CD1c-positive myeloid dendritic cell (primary cell): ENCODE data around the gene PRKCI.
"Not testable (repeated sequence)": the region's sequence is repeated elsewhere in the genome, so short reads cannot be mapped to it uniquely, and the experiment has no call there.

ENCODE experiments used
- DNase-seq: peaks from one replicate; pipeline ENCODE4 v3.0.0-alpha.2; 2016; ENCODE audit errors: extremely low spot score

Gene PRKCI

DNA sequence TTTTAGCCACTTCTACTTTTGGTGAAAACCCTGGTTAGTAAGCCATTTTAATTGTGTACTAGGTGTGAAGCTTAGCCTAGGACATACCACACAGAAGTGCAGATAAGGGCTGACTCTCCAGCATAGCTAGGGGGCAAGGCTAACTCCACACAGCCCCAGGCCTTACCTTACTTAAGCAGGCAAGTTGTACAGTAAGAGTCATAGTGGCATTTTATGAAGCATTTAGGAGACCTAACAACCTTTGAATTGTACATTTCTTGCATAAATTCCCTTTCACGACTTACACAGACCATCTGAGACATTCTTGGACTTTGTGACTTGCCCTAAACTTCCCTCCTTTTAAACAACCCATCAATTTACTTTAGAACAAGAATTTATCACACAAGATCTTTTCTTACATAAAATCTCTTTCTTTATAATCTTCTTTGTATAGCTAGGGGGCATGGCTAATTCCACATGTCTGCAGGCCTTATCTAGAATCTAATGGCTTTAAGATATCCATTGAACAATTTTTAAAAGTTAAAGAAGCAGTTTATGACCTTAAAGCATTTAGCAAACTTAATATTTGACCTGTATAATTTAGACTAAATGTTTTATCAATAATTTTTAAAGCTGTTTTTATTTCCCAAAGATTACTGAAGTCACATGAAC is 116.6 kb downstream of the PRKCI start:
- DNase-seq = no peak

DNA sequence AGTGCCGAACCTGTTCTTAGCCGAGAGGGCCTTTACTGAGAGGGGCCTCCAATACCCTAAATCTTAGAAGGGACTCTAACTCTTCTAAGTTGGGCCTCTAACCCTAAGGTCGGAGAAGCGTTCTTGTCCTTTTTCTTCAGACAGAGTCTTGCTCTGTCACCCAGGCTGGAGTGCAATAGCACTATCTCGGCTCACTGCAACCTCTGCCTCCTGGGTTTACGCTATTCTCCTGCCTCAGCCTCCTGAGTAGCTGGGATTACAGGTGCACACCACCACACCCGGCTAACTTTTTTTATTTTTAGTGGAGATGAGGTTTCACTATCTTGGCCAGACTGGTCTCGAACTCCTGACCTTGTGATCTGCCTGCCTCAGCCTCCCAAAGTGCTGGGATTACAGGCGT is 120.0 kb downstream of the PRKCI start:
- DNase-seq = not testable (repeated sequence)

DNA sequence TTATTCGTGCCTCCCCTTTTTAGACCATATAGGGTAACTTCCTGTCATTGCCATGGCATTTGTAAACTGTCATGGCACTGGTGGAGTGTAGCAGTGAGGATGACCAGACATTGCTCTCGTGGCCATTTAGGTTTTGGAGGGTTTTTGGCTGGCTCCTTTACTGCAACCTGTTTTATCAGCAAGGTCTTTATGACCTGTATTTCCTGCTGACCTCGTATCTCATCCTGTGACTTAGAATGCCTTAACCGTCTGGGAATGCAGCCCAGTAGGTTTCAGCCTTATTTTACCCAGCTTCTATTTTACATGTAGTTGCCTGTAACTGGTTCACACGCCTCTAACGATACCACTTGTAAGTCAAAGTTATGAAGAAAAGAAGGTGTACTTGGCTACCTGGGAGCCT is 121.6 kb downstream of the PRKCI start:
- DNase-seq = not testable (repeated sequence)

DNA sequence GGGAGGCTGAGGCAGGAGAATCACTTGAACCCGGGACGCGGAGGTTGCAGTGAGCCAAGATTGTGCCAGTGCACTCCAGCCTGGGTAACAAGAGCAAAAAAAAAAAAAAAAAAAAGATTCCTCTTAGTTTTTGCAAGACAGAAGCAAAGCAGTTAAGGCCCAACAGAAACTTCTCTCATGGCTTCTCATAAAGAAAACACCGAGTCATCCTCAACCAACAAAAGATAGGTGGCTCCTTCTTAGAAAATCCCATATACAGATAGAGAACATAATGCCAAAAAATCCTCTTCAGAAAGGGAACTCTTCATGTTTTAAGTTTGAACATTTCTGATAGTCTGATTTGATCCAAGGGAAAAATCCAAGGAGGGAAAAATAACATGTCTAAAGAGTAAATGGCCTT is 122.7 kb downstream of the PRKCI start:
- DNase-seq = no peak

DNA sequence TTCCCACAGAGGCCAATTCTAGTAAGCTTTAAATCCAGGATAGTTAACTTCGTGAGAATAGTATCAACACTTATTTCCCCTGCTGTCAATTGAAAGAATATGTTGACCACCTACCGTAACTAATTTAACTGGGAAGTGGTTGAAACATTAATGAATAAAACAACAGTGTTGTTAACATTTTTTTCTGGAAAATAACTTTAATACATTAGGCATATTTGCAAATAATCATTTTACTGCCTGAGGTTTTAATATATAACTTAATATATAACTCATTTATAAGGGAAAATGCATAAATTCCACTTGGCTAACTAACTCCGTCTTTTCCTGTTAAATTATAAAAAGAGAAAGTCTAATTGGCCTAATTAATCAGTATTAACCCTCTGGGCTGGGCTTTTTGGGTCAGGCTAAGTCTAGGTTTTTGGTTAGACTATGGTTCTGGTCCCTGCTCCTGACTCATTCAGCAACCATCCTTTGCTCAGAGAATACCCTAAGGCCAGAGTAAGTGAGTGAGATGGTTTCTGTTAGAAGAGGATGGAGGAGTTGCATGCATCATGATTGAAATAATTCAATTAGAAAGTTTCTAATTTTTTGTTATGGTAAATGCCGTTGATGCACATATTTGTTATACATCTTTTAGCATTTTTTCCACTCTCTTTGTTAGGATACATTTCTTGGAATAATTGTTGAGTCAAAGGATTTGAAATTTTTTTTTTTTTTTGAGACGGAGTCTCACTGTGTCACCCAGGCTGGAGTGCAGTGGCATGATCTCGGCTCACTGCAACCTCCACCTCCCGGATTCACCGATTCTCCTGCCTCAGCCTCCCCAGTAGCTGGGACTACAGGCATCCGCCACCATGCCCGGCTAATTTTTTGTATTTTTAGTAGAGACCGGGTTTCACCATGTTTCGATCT is 124.5 kb downstream of the PRKCI start:
- DNase-seq = no peak

DNA sequence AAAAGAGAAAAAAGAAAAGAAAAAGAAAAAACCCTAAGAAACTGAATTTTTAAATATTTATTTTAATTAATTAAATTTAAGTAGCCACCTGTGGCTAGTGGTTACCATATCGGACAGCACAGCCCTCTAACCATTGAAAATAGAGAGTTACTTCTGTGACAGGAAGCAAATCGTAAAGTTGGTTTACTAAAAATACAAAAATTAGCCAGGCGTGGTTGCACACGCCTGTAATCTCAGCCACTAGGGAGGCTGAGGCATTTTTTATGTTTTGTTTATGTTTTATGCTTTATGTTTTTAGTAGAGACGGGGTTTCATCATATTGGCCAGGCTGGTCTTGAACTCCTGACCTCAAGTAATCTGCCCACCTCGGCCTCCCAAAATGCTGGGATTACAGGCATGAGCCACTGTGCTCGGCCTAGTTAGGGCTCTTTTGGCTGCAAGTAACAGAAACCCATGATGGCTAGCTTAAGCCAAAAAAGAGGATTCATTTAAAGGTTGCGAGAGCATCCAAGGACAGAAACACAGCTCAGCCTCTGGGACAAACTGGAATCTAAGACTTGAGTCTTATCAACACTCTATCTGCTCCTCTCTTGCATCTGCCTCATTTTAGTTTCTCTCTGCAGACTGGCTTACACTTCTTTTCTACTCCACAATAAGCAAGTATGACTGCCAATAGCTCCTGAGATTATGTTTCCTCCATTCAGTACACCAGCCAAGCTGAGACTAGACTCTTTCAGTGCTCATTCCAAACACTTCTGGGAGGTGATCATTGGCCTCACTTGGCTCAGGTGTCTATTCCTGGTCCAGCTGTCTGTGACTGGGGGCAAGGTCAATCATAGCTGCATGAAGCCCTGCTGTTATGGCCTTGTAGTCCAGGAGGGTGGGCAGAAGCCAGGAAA is 128.5 kb downstream of the PRKCI start:
- DNase-seq = no peak

DNA sequence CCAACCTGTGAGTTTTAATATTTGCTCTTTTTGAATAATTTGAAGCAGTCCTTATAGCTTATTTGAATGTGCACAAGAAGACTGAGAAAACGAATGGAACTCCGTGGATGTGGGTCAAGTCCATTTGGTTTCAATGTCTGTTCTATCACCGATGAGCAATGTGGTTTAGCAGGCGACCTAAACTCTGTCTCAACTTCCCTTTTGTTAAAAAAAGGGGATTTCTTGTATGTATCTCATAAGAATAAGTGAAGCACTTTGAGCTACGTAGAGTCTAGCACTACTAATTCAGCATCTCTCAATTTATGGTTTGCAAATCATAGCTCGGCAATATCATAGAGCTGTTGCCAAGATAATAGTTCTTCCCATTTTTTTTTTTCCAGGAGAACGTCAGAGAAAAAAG is 130.7 kb downstream of the PRKCI start:
- DNase-seq = peak; percentile 76

DNA sequence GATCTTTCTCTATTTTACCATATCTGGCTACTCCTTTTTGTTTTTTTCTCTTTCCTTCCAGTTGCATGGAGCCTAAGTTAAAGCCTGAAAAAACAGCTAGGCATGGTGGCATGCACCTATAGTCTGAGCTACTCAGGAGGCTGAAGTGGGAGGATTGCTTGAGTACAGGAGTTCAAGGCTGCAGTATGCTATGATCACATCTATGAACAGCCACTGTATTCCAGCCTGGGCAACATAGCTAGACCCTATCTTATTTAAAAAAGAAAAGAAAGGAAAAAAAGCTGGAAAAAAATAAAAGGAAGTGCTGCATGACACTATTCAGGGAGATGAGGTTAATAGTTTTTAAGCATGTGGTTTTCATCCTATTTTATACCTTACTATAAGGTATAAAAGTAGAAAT is 131.3 kb downstream of the PRKCI start:
- DNase-seq = no peak

DNA sequence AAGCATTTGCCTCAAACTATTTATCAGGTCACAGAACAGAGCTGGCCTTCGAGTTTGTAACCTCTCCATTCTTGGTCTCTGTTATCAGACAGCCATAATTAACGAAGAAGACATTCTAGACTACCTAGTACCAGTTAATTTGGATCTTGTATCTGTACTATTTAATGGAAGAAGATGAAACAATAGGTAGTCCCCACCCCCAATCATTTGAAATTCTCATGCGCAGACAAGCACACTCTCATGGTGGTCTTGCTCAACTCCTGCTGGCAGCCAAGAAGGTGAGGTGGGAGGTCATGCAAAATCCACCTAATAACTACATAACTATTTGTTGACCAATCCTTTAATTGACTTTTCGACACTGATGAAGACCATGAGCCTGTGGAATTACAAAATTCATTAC is 132.5 kb downstream of the PRKCI start:
- DNase-seq = no peak
